Fibroblast of lung (primary cell): Measurements from ENCODE around the gene ZBTB2.
"Not testable (repeated sequence)": the region's sequence is repeated elsewhere in the genome, so short reads cannot be mapped to it uniquely, and the experiment has no call there.

Experiments used
- CTCF ChIP-seq, 2 donors: IDR thresholded peaks in 1 of 2; conservative IDR thresholded peaks in 1 of 2; 1 replicate in 1 of 2; 2 replicates in 1 of 2; pipeline ENCODE4 v1.5.1; 2011 to 2012; ENCODE audit warnings: low read length in 2 of 2, control low read depth in 1 of 2, inconsistent platforms in 1 of 2, low read depth in 1 of 2, mild to moderate bottlenecking in 1 of 2
- EZH2 ChIP-seq: IDR thresholded peaks from 2 replicates; pipeline ENCODE4 v1.5.1; 2012; ENCODE audit warnings: low read length, control low read depth, mild to moderate bottlenecking; ENCODE audit errors: missing control alignments

GRCh38 chr6:151382631-151383030 is 8.7 kb downstream of the ZBTB2 start:
- TF ChIP-seq CTCF (conservative IDR thresholded peaks at IDR 0.05 in 1 of 2, IDR thresholded peaks at IDR 0.05 in 1 of 2; ENCODE audit: low read depth in 1 of 2, low read length in 2 of 2); EZH2: not testable (repeated sequence)
